Coronary artery (tissue), 2 donors: ENCODE measurements around the gene ASCC1.

Experiments
- DNase-seq: peaks from one replicate; pipeline ENCODE4 v3.0.0-alpha.2; 2017; ENCODE audit warnings: low spot score
- H3K27ac ChIP-seq, 2 donors: fragments of 200-600 bp; sonication (generic); one replicate each; pipeline ENCODE4 v1.5.1; 2016 to 2019
- H3K4me3 ChIP-seq: fragments of 200-600 bp; sonication (generic); 2 replicates; pipeline ENCODE4 v1.5.1; 2016; ENCODE audit warnings: mild to moderate bottlenecking, moderate library complexity
- CTCF ChIP-seq: fragments of 200-600 bp; sonication (generic); IDR thresholded peaks from one replicate; pipeline ENCODE4 v1.5.1; 2019; ENCODE audit warnings: antibody characterized with exemption

ASCC1 gene

DNA sequence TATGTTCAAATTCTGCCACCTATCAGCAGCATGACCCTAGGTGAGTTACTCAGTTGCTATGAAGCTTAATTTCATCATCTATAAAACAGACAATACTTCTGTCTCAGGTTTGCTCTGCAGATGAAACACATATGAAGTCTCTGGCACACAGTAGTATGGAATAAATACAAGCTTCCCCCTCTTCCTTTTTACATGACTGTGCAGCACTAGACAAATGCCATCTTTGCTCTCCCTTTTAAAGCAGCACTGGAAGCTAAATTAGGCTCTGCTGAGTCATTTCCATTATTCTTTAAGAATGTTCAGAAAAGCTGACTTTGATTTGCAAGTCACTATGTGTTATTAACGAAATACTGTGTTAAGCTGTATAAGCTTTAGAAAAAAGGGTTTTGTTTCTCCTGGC is 40.9 kb downstream of the ASCC1 start:
- TF ChIP-seq CTCF: no peak
- no peak overlapping the region for H3K4me3 ChIP-seq
- DNase-seq: no peak
- no peak overlapping the region for H3K27ac ChIP-seq

- H3K4me3 ChIP-seq: no peak overlapping the region
- no peak for DNase-seq
- no peak for TF ChIP-seq CTCF
- no peak overlapping the region for H3K27ac ChIP-seq
These were observed 41.8 kb downstream of the ASCC1 start for GRCh38 chr10:72174297-72174662.

DNA sequence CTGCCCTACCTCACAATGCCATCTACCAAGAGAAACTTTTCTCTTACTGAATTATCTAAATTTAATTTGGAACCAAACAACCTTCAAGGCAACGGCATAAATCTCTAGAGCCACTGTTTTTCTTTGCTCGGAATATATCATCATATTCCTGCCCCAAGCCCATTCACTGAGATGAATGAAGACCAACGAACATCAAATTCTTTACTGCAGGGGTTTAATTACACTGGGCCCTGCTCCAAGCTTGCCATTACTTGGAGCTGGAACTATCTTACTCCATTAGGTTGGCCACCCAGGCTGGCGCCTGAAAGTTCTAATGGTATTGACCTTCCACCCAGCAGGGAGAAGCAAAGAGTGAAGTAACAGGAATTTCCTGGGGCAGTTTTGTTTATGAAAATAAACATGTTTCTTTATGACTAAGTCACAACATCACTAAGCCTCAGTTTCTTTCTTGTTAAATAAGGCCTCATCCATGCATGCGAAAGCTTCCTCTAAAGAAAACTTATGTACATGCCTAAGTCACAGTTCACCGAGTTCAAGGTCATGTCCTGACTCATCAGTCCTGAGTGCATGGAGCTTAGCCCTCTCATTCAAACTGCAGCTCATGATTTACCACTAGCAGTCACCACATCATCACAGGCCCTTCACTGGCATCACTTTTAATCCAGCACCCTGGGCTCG is 42.3 kb downstream of the ASCC1 start:
- Histone ChIP-seq H3K27ac (no peak overlapping the region), H3K4me3 (no peak overlapping the region)
- no peak for TF ChIP-seq CTCF
- DNase-seq: no peak

GRCh38 chr10:72173262-72173618 is 42.8 kb downstream of the ASCC1 start:
- no peak for TF ChIP-seq CTCF
- Histone ChIP-seq H3K4me3 (no peak overlapping the region), H3K27ac (no peak overlapping the region)
- no peak for DNase-seq

- DNase-seq: no peak
- no peak overlapping the region for H3K27ac ChIP-seq
- no peak for TF ChIP-seq CTCF
- H3K4me3 ChIP-seq: no peak overlapping the region
These were observed 44.9 kb downstream of the ASCC1 start for GRCh38 chr10:72171175-72171630.

- H3K4me3 ChIP-seq: no peak overlapping the region
- no peak overlapping the region for H3K27ac ChIP-seq
- TF ChIP-seq CTCF: no peak
- no peak for DNase-seq
These were observed 45.3 kb downstream of the ASCC1 start for GRCh38 chr10:72170733-72171132.

DNA sequence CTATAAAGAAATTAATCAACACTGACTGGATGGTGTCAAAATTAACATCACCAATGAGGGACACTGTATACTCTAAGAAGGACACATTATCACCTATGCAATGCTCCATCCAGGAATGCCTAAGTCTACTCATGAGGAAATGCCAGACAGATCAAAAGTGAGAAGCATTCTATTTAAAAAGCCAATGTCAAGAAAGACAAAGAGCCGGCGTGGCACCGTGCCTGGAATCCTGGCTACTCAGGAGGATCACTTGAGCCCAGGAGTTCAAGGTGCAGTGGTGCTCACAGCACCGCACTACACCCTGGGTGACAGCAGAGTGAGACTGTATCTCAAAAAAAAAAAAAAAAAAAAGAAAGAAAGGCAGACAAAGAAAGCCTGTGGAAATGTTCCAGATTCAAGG is 45.8 kb downstream of the ASCC1 start:
- TF ChIP-seq CTCF: no peak
- Histone ChIP-seq H3K4me3 (no peak overlapping the region), H3K27ac (no peak overlapping the region)
- DNase-seq: no peak
